IPS-15b (cell line): ENCODE results near the gene CMTM2.
"Not testable (repeated sequence)": the region's sequence is repeated elsewhere in the genome, so short reads cannot be mapped to it uniquely, and the experiment has no call there.

ENCODE experiments used
- H3K27me3 ChIP-seq: one replicate; pipeline ENCODE4 v1.6.1; 2013; ENCODE audit warnings: low read length; ENCODE audit not compliant: control insufficient read depth, insufficient read depth
- H3K36me3 ChIP-seq: one replicate; pipeline ENCODE4 v1.6.1; 2013; ENCODE audit warnings: low read length; ENCODE audit not compliant: control insufficient read depth, insufficient read depth
- H3K4me1 ChIP-seq: one replicate; pipeline ENCODE4 v1.6.1; 2013; ENCODE audit warnings: mild to moderate bottlenecking, low read length; ENCODE audit not compliant: control insufficient read depth, insufficient read depth
- H3K4me3 ChIP-seq: one replicate; pipeline ENCODE4 v1.5.1; 2013; ENCODE audit warnings: low read depth, low read length
- H3K9ac ChIP-seq: one replicate; pipeline ENCODE4 v1.6.1; 2013; ENCODE audit warnings: low read depth, mild to moderate bottlenecking, low read length
- H3K9me3 ChIP-seq: one replicate; pipeline ENCODE4 v1.6.1; 2013; ENCODE audit warnings: mild to moderate bottlenecking, low read length; ENCODE audit not compliant: control insufficient read depth, insufficient read depth

The CMTM2 gene

GRCh38 chr16:66604376-66605176 lies 25.3 kb downstream of the CMTM2 start, which contains the start of gene CMTM3:
CMTM3 (plus strand) TSS chr16:66604704; CDS start chr16:66604806, 102 bp downstream.
- Histone ChIP-seq H3K9me3 (no peaks in the 10 kb centered on the region), H3K36me3 (peaks cover 3% of the 10 kb centered on the region), H3K4me3 (peak within 1 kb of the TSS; percentile 84), H3K9ac (peak within 1 kb of the TSS; percentile 62), H3K4me1 (peaks cover 10% of the 10 kb centered on the region), H3K27me3 (peaks cover 8% of the 10 kb centered on the region)

GRCh38 chr16:66605177-66605978 lies 26.1 kb downstream of the CMTM2 start:
- Histone ChIP-seq H3K9ac (no peak overlapping the region), H3K27me3 (peaks cover 8% of the 10 kb centered on the region), H3K9me3 (no peaks in the 10 kb centered on the region), H3K4me3 (peak overlapping the region; percentile 52), H3K4me1 (peaks cover 10% of the 10 kb centered on the region), H3K36me3 (peaks cover 11% of the 10 kb centered on the region)

DNA sequence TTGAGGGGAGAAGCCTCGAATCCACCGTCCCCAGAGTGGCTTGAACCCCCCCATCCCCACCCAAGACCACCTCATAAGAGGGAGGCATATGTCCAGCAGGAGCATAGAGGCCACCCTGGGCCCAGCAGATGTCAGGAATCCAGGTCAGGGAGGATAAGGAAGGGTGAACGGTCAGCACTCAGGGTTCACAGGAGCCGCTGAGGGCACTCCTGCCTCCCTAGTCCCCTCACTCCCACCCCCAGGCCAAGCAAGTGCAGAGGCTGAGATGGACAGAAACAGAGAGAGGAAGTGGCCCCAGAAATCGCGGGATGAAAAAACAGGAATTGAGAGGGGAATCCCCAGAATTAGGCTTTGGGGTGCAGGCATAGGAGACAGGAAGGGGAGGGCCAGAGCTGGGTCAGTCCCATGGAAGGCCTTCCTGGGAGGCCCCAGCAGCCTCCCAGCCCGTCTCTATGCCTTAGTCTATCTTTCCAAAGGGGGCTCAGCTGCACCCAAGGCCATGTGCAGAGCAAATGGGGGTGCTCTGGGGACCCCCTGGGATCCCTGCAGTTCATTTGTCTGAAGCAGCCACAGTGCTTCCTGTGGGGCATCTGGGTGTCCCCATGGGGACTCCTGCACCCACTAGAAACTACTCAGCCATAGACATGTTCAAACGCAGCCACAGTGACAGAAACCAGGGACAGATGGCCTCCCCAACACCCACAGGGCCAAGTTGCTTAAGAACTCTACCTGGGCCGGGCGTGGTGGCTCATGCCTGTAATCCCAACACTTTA lies 26.9 kb downstream of the CMTM2 start:
- H3K9ac ChIP-seq = no peak overlapping the region
- H3K36me3 ChIP-seq = peaks cover 15% of the 10 kb centered on the region
- H3K4me3 ChIP-seq = peak overlapping the region; percentile 52
- H3K9me3 ChIP-seq = no peaks in the 10 kb centered on the region
- peaks cover 8% of the 10 kb centered on the region for H3K27me3 ChIP-seq
- H3K4me1 ChIP-seq = peaks cover 10% of the 10 kb centered on the region

- Histone ChIP-seq H3K4me3 (no peak overlapping the region), H3K27me3 (no peaks in the 10 kb centered on the region), H3K9me3 (no peaks in the 10 kb centered on the region), H3K4me1 (peaks cover 10% of the 10 kb centered on the region), H3K36me3 (peaks cover 22% of the 10 kb centered on the region), H3K9ac (peak overlapping the region; percentile 9)
These were observed 29.2 kb downstream of the CMTM2 start for GRCh38 chr16:66608241-66609138.

DNA sequence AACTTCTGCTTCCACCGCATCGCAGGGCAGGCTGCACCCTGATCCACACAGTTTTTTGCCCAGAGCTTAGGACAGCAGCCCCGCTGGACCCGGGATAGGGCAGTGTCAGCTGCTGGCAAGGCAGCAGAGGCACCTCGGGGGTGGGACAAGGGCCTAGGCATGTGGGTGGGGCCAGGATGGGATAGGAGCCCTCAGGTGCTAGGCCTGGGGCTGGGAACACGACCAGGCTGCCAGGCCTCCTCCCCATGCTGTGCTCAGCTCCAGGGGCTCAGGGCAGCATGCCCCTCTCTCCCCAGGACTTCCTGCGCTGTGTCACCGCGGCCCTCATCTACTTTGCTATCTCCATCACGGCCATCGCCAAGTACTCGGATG lies 29.9 kb downstream of the CMTM2 start:
- H3K9ac ChIP-seq = peak overlapping the region; percentile 9
- no peak overlapping the region for H3K4me3 ChIP-seq
- H3K27me3 ChIP-seq = no peaks in the 10 kb centered on the region
- H3K9me3 ChIP-seq = no peaks in the 10 kb centered on the region
- peaks cover 10% of the 10 kb centered on the region for H3K4me1 ChIP-seq
- peaks cover 27% of the 10 kb centered on the region for H3K36me3 ChIP-seq

DNA sequence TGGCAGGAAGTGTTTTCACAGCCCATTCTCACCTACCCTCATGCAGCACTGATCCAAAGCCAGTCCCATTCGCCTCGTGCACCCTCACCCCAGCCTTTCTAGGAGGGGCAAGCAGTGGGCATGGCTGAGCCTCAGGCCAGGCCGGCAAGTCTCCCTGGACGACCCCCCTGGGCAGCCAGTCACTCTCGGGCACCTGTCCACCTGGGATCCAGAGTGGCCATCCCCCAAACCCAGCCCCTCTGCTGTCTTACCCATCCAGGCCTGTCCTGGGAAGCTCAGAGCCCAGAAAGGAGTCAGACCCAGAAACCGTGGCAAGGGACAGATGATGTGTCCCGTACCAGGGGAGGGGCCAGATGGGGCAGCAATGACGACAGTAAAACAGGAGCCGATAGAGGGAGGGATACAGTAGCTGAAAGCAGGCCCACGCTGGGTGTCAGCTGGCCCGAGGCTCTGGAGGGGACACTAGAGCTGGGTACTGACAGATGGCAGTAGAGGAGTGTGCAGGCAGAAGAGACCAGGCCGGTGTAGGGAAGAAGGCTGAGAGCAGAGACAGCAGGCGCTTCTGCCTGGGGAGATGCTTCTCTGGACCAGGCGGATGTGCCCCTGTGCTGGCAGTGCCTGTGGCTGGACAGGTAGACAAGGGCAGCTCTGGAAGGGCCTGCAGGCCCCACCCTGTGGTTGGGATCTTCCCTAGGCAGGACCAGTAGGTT lies 31.0 kb downstream of the CMTM2 start:
- Histone ChIP-seq H3K9me3 (no peaks in the 10 kb centered on the region), H3K4me1 (peaks cover 10% of the 10 kb centered on the region), H3K9ac (no peak overlapping the region), H3K4me3 (no peak overlapping the region), H3K27me3 (no peaks in the 10 kb centered on the region), H3K36me3 (peaks cover 30% of the 10 kb centered on the region)

DNA sequence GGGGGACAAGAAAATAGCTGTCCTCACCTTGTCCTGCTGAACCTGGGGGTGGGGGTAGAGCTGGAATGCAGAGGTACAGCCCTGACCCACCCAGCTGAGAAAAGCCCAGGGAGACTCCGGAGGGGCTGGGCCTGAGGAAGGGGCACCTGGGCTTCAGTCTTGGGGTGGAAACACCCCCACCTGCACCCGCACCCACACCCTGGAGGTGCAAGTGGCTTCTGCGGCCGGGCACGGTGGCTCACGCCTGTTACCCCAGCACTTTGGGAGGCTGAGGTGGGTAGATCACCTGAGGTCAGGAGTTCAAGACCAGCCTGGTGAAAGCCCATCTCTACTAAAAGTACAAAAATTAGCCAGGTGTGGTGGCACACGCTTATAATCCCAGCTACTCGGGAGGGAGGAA lies 32.6 kb downstream of the CMTM2 start:
- H3K9me3 ChIP-seq, H3K4me3 ChIP-seq, H3K9ac ChIP-seq, H3K27me3 ChIP-seq: not testable (repeated sequence)
- Histone ChIP-seq H3K36me3 (peaks cover 30% of the 10 kb centered on the region), H3K4me1 (peaks cover 15% of the 10 kb centered on the region)

DNA sequence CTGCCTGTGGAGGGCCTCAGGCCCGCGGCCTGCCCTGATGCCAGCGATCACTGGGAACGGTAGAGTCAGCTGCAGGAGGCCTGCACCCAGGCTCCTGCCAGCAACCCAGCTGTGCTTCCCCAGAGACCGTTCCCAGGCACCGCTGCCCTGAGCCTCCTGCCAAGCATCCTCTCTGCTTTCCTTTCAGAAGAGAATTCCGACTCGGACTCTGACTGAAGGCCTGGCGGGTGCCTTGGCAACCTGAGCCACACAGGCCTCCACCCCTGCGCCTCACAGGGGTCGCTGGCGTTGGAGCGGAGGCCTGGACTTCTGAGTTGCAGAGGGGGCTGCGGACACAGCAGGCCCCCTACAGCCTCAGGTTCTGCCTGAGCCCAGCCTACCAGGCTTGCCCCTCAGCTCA lies 33.2 kb downstream of the CMTM2 start:
- Histone ChIP-seq H3K9me3 (no peaks in the 10 kb centered on the region), H3K36me3 (peaks cover 30% of the 10 kb centered on the region), H3K9ac (no peak overlapping the region), H3K4me3 (no peak overlapping the region), H3K27me3 (no peaks in the 10 kb centered on the region), H3K4me1 (peaks cover 15% of the 10 kb centered on the region)

GRCh38 chr16:66614161-66614802 lies 35.0 kb downstream of the CMTM2 start:
- Histone ChIP-seq H3K36me3 (peaks cover 32% of the 10 kb centered on the region), H3K9ac (no peak overlapping the region), H3K9me3 (no peaks in the 10 kb centered on the region), H3K4me1 (peaks cover 15% of the 10 kb centered on the region), H3K27me3 (no peaks in the 10 kb centered on the region), H3K4me3 (no peak overlapping the region)

DNA sequence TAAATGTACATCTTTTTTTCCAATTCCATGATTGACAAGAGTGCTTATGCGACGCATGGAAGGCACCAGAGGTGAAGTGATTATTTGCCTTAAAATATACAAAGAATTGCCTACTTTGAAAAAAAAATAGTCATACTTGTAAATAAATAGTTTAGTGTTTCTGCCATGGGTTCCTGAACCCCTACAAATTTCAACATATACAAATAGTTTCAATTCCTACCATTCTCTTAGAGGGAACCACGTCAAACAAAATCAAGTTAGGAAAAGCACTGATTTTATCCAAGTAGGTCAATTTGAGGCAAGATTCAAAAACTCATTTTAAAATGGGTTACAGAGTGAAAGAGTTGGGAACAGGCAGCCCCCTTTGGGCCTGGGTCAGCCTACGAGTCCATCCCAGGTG lies 36.9 kb downstream of the CMTM2 start:
- no peaks in the 10 kb centered on the region for H3K9me3 ChIP-seq
- H3K4me3 ChIP-seq = no peak overlapping the region
- H3K4me1 ChIP-seq = peaks cover 15% of the 10 kb centered on the region
- H3K36me3 ChIP-seq = peaks cover 20% of the 10 kb centered on the region
- H3K9ac ChIP-seq = no peak overlapping the region
- no peaks in the 10 kb centered on the region for H3K27me3 ChIP-seq
